Activated T-helper 1 cell treated with anti-CD3 and anti-CD28 coated beads, Interleukin-2, amount 50 U/mL, for 16 hours (primary cell): Measurements from ENCODE around the gene RCVRN.

Experiments
- DNase-seq, 2 donors: peaks; one replicate each; pipeline ENCODE4 v3.0.0-alpha.2; 2020; ENCODE audit warnings: low read depth in 1 of 2, low spot score in 1 of 2

RCVRN gene

DNA sequence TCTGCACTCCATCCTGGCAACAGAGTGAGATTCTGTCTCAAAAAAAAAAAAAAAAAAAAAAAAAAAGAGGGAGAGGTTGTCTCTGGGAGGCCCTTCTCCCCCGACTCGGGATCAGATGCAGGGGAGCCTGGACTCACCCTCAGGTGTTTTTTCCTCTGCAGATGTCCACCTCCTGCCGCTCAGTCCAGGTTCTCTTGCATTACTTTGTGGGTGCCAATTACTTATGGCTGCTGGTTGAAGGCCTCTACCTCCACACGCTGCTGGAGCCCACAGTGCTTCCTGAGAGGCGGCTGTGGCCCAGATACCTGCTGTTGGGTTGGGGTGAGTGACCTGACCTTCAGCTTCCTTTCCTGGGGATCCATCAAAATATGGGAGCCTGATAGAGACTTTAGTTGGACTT lies 45.3 kb downstream of the RCVRN start:
- DNase-seq: no peak

DNA sequence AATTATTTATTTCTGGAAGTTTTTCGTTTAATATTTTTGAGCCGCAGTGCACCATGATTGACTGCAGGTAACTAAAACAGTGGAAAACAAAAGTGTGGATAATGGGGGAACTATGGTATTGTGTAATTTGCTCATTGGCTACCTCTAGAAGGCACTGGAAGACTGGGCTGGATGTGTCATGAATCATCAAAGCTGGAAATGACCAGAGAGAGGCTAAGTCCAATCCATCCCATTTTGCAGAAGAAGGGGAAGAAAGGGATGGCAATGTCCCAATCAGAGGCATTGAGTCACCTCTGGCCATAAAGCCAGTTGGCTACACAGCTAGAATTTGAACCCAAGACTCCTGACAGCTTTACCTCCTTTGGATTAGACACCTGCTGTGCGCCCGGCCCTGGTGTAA lies 50.0 kb downstream of the RCVRN start:
- DNase-seq: no peak

DNA sequence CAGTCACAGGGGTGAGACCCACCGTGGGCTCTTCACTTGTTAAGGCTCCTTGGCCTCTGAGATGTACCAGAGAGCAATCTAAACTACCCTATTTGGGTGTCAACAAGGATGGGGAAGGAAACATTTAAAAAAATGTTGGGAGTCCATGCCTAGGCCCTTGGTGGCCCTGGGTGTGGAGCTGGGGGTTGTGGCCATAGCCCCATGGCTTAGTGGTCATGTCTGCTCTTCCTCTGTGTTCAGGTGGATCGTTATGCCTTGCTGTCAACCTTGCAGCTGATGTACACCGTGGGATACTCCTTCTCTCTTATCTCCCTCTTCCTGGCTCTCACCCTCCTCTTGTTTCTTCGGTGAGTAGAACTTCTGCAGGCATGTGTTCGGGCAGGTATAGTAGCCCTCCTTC lies 50.8 kb downstream of the RCVRN start:
- no peak for DNase-seq

DNA sequence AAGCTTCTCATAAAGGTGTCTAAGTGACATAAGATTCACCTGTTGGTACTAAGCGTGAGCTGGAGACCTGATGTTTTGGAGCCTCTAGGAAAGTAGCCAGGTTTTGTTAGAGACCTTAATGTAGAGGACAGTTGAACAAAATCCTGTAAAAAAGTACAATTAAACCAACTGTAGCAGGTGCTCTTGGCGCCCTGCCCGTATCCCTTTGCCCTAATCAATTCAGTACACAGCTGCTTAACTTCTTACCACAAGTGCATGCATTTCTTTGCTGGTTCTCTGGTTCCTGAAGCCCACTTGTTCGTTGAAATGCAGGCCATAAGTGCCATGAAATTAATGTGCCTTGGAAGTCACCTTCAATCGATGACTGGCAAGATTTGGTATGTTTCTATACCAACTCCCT lies 54.9 kb downstream of the RCVRN start:
- DNase-seq: no peak
